ENCODE results near the gene ZNF562. TPM values are rescaled to one million over a fixed set of nuclear protein-coding genes. Genes with fewer than 3 reads are reported as not detected.

ZNF562 gene
- total RNA-seq (10 to 100 TPM in 2 of 4 donors, 1 to 10 TPM in 2; 5.1 to 17.6 (median 10.2) TPM), polyA plus RNA-seq (1 to 10 TPM; 1.5 to 8.6 (median 5.0) TPM)
- long read RNA-seq, donor 1, partial matches to known transcripts = 0 of 1 reads
- long read RNA-seq, donor 1, other reads (novel, unspliced or antisense) = 1 of 1 reads
- long read RNA-seq, donor 2, partial matches to known transcripts = 0 of 3 reads
- long read RNA-seq, donor 2, other reads (novel, unspliced or antisense) = 2 of 3 reads

- Histone ChIP-seq H3K4me1 (no peaks in the 10 kb centered on the region), H3K27ac (peak within 1 kb of the TSS; percentile 85), H3K9me3 (peaks cover 18% of the 10 kb centered on the region), H3K27me3 (ENCODE audit: insufficient read depth in 3 of 3, low read length in 2 of 3) (no peaks in the 10 kb centered on the region), H3K4me3 (peak within 1 kb of the TSS; percentile 82), H3K36me3 (ENCODE audit: insufficient read depth in 1 of 2, low read depth in 1 of 2) (peaks cover 5 to 8% of the 10 kb centered on the region in 2 donors)
- intact Hi-C loops (cut with DNase I) = no loop called here
- peak; percentile 93 to 98 (median 96) for ATAC-seq
- 0 to 2% (median 1%) methylated on average over 42 of the region's 42 CpGs for WGBS, 3 donors
- TF ChIP-seq CTCF (IDR thresholded peaks at IDR 0.05) = no peak
- DNase-seq = peak; percentile 89 to 91
Observed at GRCh38 chr19:9674663-9675357, at the start of gene ZNF562. Gene ZNF562 (minus strand): TSS chr19:9675100. CDS start chr19:9660744, 14,356 bp downstream.

GRCh38 chr19:9724157-9724556 lies 49.3 kb upstream of the ZNF562 start:
- H3K27me3 ChIP-seq (ENCODE audit: insufficient read depth in 3 of 3, low read length in 2 of 3) = no peaks in the 10 kb centered on the region
- DNase-seq (no peak), ATAC-seq (no peak)
- WGBS, 3 donors = 34 to 50% (median 38%) methylated on average over 4 of the region's 4 CpGs
- no peak overlapping the region for H3K4me3 ChIP-seq
- no peak overlapping the region for H3K27ac ChIP-seq
- H3K9me3 ChIP-seq = peaks cover 4% of the 10 kb centered on the region
- TF ChIP-seq CTCF (IDR thresholded peaks at IDR 0.05) = no peak
- intact Hi-C loops (cut with DNase I) = no loop called here
- no peaks in the 10 kb centered on the region for H3K36me3 ChIP-seq (ENCODE audit: insufficient read depth in 1 of 2, low read depth in 1 of 2)
- H3K4me1 ChIP-seq = no peaks in the 10 kb centered on the region

GRCh38 chr19:9721861-9722260 lies 47.0 kb upstream of the ZNF562 start:
- no peak for ATAC-seq
- TF ChIP-seq CTCF (IDR thresholded peaks at IDR 0.05) = no peak
- no peaks in the 10 kb centered on the region for H3K4me1 ChIP-seq
- no peak overlapping the region for H3K27ac ChIP-seq
- H3K9me3 ChIP-seq = peaks cover 4% of the 10 kb centered on the region
- no peaks in the 10 kb centered on the region for H3K36me3 ChIP-seq (ENCODE audit: insufficient read depth in 1 of 2, low read depth in 1 of 2)
- DNase-seq = no peak
- H3K27me3 ChIP-seq (ENCODE audit: insufficient read depth in 3 of 3, low read length in 2 of 3) = no peaks in the 10 kb centered on the region
- no peak overlapping the region for H3K4me3 ChIP-seq
- whole genome bisulfite sequencing, 3 donors = 37 to 43% (median 40%) methylated on average over 6 of the region's 6 CpGs
- intact Hi-C loops (cut with DNase I) = no loop called here

- Histone ChIP-seq H3K27me3 (ENCODE audit: insufficient read depth in 3 of 3, low read length in 2 of 3) (no peaks in the 10 kb centered on the region), H3K4me3 (no peak overlapping the region), H3K27ac (no peak overlapping the region), H3K9me3 (peaks cover 4% of the 10 kb centered on the region), H3K4me1 (no peaks in the 10 kb centered on the region), H3K36me3 (ENCODE audit: insufficient read depth in 1 of 2, low read depth in 1 of 2) (no peaks in the 10 kb centered on the region)
- 41 to 59% (median 46%) methylated on average over 4 of the region's 4 CpGs for WGBS, 3 donors
- no peak for TF ChIP-seq CTCF (IDR thresholded peaks at IDR 0.05)
- ATAC-seq (no peak), DNase-seq (no peak)
- intact Hi-C loops (cut with DNase I) = no loop called here
Observed at GRCh38 chr19:9720541-9720940, 45.6 kb upstream of the ZNF562 start.

Measured in psoas muscle (tissue), 8 donors.